ENCODE results near the gene OR5W2. TPM values are rescaled to one million over a fixed set of nuclear protein-coding genes. Genes with fewer than 3 reads are reported as not detected.
"Not testable (repeated sequence)": the region's sequence is repeated elsewhere in the genome, so short reads cannot be mapped to it uniquely, and the experiment has no call there.

The OR5W2 gene
- total RNA-seq, 1 donor from 2014 or later: not detected

DNA sequence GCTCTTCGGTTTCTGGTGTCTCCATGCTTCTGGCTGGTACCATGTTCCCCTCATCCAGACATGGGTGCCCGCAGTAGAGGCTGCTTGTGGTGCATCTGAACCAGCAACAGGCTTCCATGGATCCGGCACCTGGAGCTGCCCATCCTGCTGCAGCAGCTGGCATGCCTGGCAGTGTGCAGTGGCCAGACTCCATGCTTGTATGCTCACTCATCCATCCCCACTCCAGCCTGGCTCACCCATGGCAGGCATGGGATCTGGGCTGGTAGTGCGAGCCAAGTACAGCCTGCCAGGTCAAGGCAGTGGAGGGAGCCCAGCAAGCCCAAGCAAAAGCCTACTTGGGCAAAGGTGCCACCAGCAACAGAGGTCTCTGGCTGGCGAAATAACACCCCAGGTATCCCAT lies 6.2 kb upstream of the OR5W2 start:
- Mint-ChIP-seq H3K9me3 (peaks cover 17% of the 10 kb centered on the region), H3K4me3 (no peak overlapping the region), H3K4me1 (no peaks in the 10 kb centered on the region), H3K27ac (no peak overlapping the region), H3K36me3 (ENCODE audit: low read depth) (no peaks in the 10 kb centered on the region), H3K27me3 (no peaks in the 10 kb centered on the region)
- intact Hi-C loops (cut with micrococcal nuclease): no loop called here
- ChIA-PET POLR2A (no interaction called here), CTCF (no interaction called here)
- no peak for ATAC-seq (ENCODE audit: low read depth)
- TF ChIP-seq, protein P1, sequence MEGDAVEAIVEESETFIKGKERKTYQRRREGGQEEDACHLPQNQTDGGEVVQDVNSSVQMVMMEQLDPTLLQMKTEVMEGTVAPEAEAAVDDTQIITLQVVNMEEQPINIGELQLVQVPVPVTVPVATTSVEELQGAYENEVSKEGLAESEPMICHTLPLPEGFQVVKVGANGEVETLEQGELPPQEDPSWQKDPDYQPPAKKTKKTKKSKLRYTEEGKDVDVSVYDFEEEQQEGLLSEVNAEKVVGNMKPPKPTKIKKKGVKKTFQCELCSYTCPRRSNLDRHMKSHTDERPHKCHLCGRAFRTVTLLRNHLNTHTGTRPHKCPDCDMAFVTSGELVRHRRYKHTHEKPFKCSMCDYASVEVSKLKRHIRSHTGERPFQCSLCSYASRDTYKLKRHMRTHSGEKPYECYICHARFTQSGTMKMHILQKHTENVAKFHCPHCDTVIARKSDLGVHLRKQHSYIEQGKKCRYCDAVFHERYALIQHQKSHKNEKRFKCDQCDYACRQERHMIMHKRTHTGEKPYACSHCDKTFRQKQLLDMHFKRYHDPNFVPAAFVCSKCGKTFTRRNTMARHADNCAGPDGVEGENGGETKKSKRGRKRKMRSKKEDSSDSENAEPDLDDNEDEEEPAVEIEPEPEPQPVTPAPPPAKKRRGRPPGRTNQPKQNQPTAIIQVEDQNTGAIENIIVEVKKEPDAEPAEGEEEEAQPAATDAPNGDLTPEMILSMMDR (IDR thresholded peaks at IDR 0.05): no peak
- DNase-seq: no peak

DNA sequence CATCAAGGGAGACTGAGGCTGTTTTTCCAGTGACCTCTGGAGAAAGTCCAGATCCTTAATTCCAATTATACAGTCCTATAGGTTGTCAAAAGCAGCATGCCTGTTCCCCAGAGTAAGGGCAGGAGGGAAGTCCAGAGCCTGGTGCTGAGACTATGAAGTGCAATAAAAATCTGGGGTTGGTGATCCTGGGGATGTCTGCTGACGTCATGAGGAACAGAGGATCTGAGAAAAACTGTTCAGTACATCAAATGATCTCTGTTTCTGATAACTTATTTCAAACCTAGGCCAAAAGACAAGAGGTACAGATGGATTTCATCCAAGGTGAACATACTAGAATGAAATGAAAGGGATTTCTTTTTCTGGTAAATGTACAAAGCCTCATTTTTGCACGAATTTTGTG lies 12.1 kb downstream of the OR5W2 start:
- ChIA-PET POLR2A (no interaction called here), CTCF (no interaction called here)
- H3K4me1 Mint-ChIP-seq: no peaks in the 10 kb centered on the region
- intact Hi-C loops (cut with micrococcal nuclease): no loop called here
- H3K4me3 Mint-ChIP-seq: no peak overlapping the region
- ATAC-seq (ENCODE audit: low read depth) (no peak), DNase-seq (no peak)
- no peaks in the 10 kb centered on the region for H3K36me3 Mint-ChIP-seq (ENCODE audit: low read depth)
- H3K9me3 Mint-ChIP-seq: peaks cover 3% of the 10 kb centered on the region
- H3K27me3 Mint-ChIP-seq: no peaks in the 10 kb centered on the region
- H3K27ac Mint-ChIP-seq: no peak overlapping the region
- TF ChIP-seq, protein P1 (IDR thresholded peaks at IDR 0.05): no peak

DNA sequence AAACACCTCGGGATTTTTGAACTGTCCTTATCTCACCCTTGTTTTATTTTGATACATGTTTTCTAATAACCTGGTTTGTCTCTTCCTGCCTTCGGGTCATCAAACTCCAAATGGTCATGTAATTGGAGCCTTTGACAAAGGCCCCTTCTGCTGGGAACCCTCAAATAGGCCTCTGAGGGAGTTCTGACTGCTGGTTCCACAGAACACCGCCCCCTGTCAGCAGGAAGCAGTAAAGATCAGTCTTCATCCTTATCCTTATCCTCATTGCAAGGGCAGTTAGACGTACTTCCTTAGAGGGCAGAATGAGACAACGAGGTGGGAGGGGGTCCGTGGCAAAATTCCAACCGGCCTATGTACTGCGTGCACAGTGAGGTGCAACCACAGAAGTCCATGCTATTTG lies 19.2 kb downstream of the OR5W2 start:
- Mint-ChIP-seq H3K27ac (no peak overlapping the region), H3K4me1 (no peaks in the 10 kb centered on the region), H3K27me3 (no peaks in the 10 kb centered on the region), H3K9me3 (peaks cover 15% of the 10 kb centered on the region), H3K36me3 (ENCODE audit: low read depth) (no peaks in the 10 kb centered on the region), H3K4me3 (no peak overlapping the region)
- CTCF ChIA-PET: no interaction called here
- ATAC-seq (ENCODE audit: low read depth) (no peak), DNase-seq (no peak)
- POLR2A ChIA-PET: no interaction called here
- intact Hi-C loops (cut with micrococcal nuclease): no loop called here
- TF ChIP-seq, protein P1 (IDR thresholded peaks at IDR 0.05): no peak

DNA sequence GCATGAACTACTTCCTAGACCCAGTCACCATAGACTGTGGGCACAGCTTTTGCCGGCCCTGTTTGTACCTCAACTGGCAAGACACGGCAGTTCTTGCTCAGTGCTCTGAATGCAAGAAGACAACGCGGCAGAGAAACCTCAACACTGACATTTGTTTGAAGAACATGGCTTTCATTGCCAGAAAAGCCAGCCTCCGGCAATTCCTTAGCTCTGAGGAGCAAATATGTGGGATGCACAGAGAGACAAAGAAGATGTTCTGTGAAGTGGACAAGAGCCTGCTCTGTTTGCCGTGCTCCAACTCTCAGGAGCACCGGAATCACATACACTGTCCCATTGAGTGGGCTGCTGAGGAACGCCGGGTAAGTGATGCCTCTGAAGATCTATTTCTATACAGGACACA lies 28.9 kb downstream of the OR5W2 start:
- H3K9me3 Mint-ChIP-seq; ATAC-seq (ENCODE audit: low read depth); H3K27ac Mint-ChIP-seq; DNase-seq; intact Hi-C loops (cut with micrococcal nuclease); H3K4me1 Mint-ChIP-seq; POLR2A ChIA-PET; H3K36me3 Mint-ChIP-seq (ENCODE audit: low read depth); H3K4me3 Mint-ChIP-seq; H3K27me3 Mint-ChIP-seq; CTCF ChIA-PET: not testable (repeated sequence)

DNA sequence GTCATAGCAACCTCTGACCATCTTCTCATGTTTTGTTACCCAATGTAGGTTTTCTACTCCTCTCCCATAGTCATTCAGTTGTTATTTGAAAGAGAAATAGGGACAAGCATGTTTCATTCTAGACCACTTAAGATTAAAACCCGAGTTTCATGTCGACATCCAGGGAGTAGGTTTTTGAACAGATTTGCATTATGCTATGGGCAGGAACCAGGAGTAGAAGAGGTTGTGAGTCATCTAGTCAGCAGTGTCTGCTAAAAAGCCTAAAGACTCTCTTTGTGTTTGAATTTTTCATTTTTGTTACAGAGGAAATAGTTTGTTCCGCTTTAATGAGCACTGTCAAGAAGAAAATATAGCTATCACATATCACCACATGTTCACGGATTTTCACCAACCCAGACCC lies 29.4 kb downstream of the OR5W2 start:
- H3K27me3 Mint-ChIP-seq; H3K36me3 Mint-ChIP-seq (ENCODE audit: low read depth); ATAC-seq (ENCODE audit: low read depth); POLR2A ChIA-PET; CTCF ChIA-PET; intact Hi-C loops (cut with micrococcal nuclease); DNase-seq; H3K4me1 Mint-ChIP-seq; H3K4me3 Mint-ChIP-seq; H3K27ac Mint-ChIP-seq; H3K9me3 Mint-ChIP-seq: not testable (repeated sequence)

DNA sequence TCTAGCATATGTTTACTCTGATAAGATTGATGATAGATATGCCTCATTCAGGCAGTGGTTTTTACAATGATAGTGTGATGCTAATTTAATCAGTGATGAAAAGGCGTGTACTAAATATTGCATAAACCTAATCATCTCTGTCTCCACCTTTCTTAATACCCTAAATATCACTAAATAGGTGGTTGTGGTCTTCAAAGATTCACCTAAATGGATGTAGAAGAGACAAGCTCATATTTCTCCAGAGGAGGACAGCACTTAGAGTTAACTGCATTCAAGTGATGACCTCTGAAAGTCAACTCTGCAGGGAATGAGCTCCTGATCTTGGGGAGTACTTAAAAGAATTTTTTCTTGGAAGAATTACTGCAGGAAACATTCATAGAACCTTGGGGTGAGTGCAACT lies 31.4 kb downstream of the OR5W2 start, which contains the start of gene TRIM51:
Gene TRIM51 (plus strand): TSS at position 301 of the 400 bp plus-strand sequence. CDS start 2,132 bp downstream, outside the sequence.
- intact Hi-C loops (cut with micrococcal nuclease); H3K27me3 Mint-ChIP-seq; ATAC-seq (ENCODE audit: low read depth); CTCF ChIA-PET; H3K36me3 Mint-ChIP-seq (ENCODE audit: low read depth); POLR2A ChIA-PET; H3K27ac Mint-ChIP-seq; DNase-seq; H3K4me1 Mint-ChIP-seq; H3K4me3 Mint-ChIP-seq; H3K9me3 Mint-ChIP-seq: not testable (repeated sequence)

DNA sequence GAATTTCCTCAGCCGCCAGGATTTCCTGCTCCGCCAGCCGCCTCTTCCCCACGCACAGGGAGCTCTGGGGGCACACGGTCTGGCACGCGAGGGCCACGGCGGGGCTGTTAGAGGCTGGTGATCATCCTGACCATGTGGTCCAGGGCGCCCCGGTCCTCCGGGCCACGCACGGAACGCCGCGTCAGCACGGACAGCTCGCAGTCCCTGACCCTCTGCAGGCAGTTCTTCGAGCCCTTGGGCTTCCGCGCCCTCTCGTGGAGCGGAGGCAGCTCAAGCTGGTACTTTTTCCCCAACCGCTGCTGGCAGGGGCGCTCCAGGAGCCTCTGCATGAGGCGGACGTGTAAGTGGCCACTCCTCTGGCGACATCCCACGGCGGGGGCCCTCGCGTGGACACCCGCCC lies 41.2 kb downstream of the OR5W2 start:
- H3K27ac Mint-ChIP-seq: not testable (repeated sequence)

DNA sequence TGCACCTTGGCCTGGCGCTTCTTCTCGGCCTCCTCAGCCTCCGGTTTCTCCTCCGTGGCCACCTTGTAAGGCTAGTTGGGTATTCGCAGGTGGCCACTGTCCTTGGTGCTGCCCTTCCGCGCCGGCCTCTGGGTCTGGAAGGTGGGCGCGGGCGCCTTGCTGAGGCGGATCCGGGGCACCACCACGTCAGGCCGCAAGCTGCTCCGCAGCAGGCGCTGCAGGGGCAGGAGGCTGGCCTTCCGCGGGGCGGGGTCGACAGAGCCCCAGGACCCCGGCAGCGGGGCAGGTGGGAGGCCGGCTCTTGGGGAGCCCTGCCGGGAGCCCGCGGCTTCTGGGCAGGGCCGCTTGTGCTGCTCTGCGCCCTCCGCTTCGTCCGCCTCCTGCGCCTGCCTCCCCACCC lies 41.7 kb downstream of the OR5W2 start:
- DNase-seq; intact Hi-C loops (cut with micrococcal nuclease); H3K27me3 Mint-ChIP-seq; ATAC-seq (ENCODE audit: low read depth); CTCF ChIA-PET; H3K27ac Mint-ChIP-seq; H3K4me3 Mint-ChIP-seq; POLR2A ChIA-PET; H3K36me3 Mint-ChIP-seq (ENCODE audit: low read depth); H3K4me1 Mint-ChIP-seq; H3K9me3 Mint-ChIP-seq: not testable (repeated sequence)

More for the DNA sequence above, 41.2 kb downstream of the OR5W2 start:
- H3K36me3 Mint-ChIP-seq (ENCODE audit: low read depth); H3K27me3 Mint-ChIP-seq; H3K4me3 Mint-ChIP-seq; POLR2A ChIA-PET; ATAC-seq (ENCODE audit: low read depth); H3K4me1 Mint-ChIP-seq; intact Hi-C loops (cut with micrococcal nuclease); H3K9me3 Mint-ChIP-seq; DNase-seq; CTCF ChIA-PET: not testable (repeated sequence)

DNA sequence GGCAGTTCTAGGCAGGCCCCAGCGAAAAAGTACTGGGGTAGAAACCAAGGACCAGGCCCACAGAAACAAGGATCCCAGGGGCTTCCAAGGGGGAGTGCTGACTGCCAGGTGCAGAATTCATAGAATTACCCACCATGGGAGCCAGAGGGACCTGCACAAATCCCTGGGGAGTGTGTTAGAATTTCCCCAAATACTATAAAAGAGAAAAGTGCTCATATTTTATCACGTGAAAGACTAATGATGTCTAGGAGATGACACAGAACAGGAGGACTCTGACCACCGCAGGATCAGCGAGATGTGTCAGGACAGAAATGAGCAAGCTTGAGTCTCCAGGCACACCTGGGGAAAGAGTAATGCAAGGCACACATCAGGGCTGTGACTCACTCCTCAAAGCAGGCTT lies 47.0 kb downstream of the OR5W2 start:
- H3K36me3 Mint-ChIP-seq (ENCODE audit: low read depth); ATAC-seq (ENCODE audit: low read depth); H3K27me3 Mint-ChIP-seq; H3K9me3 Mint-ChIP-seq; H3K27ac Mint-ChIP-seq; CTCF ChIA-PET; intact Hi-C loops (cut with micrococcal nuclease); H3K4me3 Mint-ChIP-seq; H3K4me1 Mint-ChIP-seq; POLR2A ChIA-PET; DNase-seq: not testable (repeated sequence)

All from activated B cell treated with CpG ODN at 0.5 μM for 24 hours (primary cell).